GM19023 (cell line): ENCODE results near the gene TMOD4.
"Not testable (repeated sequence)": the region's sequence is repeated elsewhere in the genome, so short reads cannot be mapped to it uniquely, and the experiment has no call there.

Experiments
- ATAC-seq: cut with Tn5 transposase; IDR thresholded peaks from one replicate; pipeline ENCODE4 v1.9.1; 2021; ENCODE audit warnings: mild to moderate bottlenecking, moderate library complexity; ENCODE audit not compliant: unreplicated experiment

TMOD4 gene

GRCh38 chr1:151175863-151176262 lies at the start of gene TMOD4:
Gene TMOD4 (minus strand): TSS chr1:151175981. CDS start chr1:151174875, 1,106 bp downstream.
- no peak for ATAC-seq

GRCh38 chr1:151222130-151222529 lies 46.3 kb upstream of the TMOD4 start:
- ATAC-seq: no peak

GRCh38 chr1:151221616-151222015 lies 45.8 kb upstream of the TMOD4 start:
- no peak for ATAC-seq

GRCh38 chr1:151213560-151213959 lies 37.8 kb upstream of the TMOD4 start:
- ATAC-seq: no peak

- no peak for ATAC-seq
Measured at GRCh38 chr1:151211972-151212705, 36.4 kb upstream of the TMOD4 start.

GRCh38 chr1:151210830-151211229 lies 35.0 kb upstream of the TMOD4 start:
- no peak for ATAC-seq

- not testable (repeated sequence) for ATAC-seq
Measured at GRCh38 chr1:151205381-151205965, 29.7 kb upstream of the TMOD4 start.

- ATAC-seq: no peak
Measured at GRCh38 chr1:151199873-151200581, 24.2 kb upstream of the TMOD4 start.

GRCh38 chr1:151198254-151199127 lies 22.7 kb upstream of the TMOD4 start, which contains the start of gene PIP5K1A:
Gene PIP5K1A (plus strand): TSS chr1:151198552. CDS start chr1:151198997, 445 bp downstream.
- peak; percentile 80 for ATAC-seq

- no peak for ATAC-seq
Measured at GRCh38 chr1:151197863-151198253, 22.1 kb upstream of the TMOD4 start.

GRCh38 chr1:151196292-151196800 lies 20.6 kb upstream of the TMOD4 start:
- no peak for ATAC-seq

- not testable (repeated sequence) for ATAC-seq
Measured at GRCh38 chr1:151194894-151195594, 19.3 kb upstream of the TMOD4 start.

- ATAC-seq: no peak
Measured at GRCh38 chr1:151193856-151194255, 18.1 kb upstream of the TMOD4 start.

- no peak for ATAC-seq
Measured at GRCh38 chr1:151193304-151193703, 17.5 kb upstream of the TMOD4 start.

GRCh38 chr1:151192047-151192446 lies 16.3 kb upstream of the TMOD4 start:
- ATAC-seq: no peak

- ATAC-seq: peak; percentile 94
Measured at GRCh38 chr1:151189637-151190445, 14.1 kb upstream of the TMOD4 start, which contains the start of gene VPS72. Gene VPS72 (minus strand): TSS chr1:151190197. CDS start chr1:151190121, 76 bp downstream.

- ATAC-seq: not testable (repeated sequence)
Measured at GRCh38 chr1:151188667-151189066, 12.9 kb upstream of the TMOD4 start.

- ATAC-seq: no peak
Measured at GRCh38 chr1:151187205-151187604, 11.4 kb upstream of the TMOD4 start.

- no peak for ATAC-seq
Measured at GRCh38 chr1:151184211-151184610, 8.4 kb upstream of the TMOD4 start.
